HG02840 (cell line): ENCODE results near the gene CANX.
"Not testable (repeated sequence)": the region's sequence is repeated elsewhere in the genome, so short reads cannot be mapped to it uniquely, and the experiment has no call there.

Experiments used
- ATAC-seq: cut with Tn5 transposase; IDR thresholded peaks from one replicate; pipeline ENCODE4 v1.9.1; 2021; ENCODE audit warnings: mild to moderate bottlenecking, moderate library complexity, moderate number of reproducible peaks; ENCODE audit not compliant: unreplicated experiment, low FRiP score

CANX gene

DNA sequence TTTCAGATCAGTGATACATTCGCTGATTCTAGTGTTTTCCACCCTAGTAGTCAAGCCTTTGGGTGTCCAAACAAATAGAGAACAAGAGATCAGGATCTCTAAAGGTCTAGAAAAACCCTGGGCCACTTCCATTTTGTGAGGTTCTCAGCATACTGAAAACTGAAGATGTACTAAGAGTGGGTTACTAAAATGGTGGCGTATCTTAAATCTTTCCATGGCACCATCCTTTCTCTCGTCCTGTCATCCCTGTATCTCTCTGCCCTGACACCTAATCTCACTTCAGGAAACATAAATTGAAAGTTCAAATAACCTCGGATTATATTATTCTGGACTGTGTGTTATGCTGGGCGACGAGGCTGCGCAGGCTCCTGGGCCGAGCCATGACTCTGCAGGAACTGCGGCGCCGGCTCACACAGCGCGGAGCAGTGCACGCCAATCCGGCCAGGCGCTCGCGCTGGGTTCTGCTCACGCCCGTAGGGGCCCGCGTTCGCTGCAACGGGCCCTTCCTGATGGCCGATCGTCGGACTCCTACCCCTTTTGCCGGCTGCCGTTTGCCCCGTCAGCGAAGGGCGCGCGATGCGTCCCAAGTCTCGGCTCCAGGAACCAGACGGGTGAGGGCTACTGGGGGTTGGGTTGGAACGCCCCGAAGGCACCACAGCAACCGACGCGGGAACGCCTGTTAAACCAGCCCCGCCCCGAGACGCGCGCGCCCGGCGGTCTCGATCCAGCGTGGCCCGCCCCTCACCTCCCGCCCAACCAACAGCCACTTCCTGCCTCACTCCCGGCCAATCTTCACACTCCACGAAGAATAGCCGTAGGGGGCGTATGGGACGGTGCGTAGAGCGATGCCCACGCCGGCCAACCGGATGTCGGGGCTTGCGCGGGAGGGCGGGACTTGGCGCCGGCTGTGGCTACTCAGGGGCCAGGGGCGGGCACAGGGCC, 503 bp upstream of the CANX start:
- ATAC-seq = peak; percentile 85

DNA sequence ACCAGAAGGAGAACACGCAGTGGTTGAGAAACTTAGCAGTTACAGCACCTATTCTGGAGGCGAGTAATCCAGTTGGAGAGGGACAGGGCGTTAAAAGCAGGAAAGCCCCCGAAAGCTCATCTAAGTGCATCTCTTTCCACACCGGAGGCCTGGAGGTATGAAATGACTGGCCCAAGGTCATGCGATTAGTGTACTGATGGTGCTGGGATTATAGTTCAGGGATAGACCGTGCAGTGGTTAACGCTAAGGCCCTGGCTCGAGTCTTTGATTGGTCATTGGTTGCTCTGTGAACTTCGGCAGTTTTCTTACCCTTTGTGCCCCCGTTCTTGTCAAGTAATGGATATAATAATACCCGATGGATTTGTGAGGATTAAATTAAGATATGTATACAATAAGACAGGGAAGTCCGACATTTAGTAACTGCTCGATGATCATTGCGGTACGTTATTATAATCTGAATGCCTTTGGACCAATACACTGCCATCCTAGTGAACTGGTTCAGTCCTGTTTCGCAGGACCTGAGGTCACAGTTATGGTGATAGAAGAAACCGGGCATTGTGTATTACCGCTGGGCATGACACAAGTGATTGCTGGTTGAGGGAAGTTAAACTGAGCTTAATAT, 960 bp downstream of the CANX start:
- ATAC-seq = peak; percentile 6

DNA sequence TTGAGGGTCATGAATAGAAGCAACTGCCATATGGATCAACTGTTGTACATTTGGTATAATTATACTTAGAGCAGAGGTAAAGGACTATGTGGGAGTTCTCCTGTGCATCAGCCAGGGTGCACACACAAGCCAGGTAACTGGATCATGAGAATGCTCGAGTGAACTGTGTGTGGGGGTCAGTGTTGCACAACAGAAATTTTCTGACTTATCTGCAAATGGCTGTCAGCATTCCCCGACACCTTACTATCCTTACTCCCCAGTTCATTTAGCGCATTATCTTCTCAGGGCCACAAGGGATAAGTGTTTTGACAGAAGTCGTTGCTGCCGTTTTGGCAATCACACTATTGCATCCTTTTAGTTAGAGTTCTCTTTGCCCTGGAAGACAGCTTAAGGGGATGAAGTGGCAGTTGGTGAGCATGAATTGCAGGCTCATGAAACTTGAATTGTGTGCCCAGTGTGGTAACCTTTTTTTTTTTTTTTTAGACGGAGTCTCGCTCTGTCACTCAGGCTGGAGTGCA, 1.7 kb downstream of the CANX start:
- ATAC-seq = no peak

DNA sequence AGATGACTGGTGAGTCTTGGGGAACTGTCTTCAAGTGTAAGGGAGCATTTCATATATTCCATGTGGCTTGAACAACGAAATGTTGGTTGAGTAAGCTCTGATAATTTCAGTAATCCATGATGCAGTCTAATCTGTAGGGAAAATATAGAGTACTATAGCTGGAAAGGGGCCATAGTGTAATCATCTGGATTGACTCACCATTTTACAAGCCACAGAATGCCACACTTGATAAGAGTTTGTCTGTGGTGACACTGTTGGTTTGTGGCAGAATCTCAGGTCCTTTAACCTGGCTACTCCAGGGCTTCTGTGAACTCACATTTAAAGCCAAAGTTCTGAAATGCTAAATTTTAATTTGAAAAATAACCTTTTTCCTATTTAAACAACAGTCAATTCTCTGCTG, 17.5 kb downstream of the CANX start:
- no peak for ATAC-seq

DNA sequence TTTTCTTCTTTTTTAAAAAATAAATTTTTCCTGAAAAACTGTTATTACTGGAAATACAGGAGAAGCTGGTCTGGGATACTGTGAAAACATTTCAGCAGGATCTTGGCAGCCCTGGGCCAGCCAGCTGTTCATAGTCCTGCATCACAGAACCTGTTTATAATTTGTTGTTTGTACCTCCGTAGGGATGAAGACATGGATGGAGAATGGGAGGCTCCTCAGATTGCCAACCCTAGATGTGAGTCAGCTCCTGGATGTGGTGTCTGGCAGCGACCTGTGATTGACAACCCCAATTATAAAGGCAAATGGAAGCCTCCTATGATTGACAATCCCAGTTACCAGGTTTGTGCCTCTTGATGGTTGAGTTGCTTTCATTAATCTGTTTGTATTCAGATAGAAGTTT, 21.5 kb downstream of the CANX start:
- no peak for ATAC-seq

DNA sequence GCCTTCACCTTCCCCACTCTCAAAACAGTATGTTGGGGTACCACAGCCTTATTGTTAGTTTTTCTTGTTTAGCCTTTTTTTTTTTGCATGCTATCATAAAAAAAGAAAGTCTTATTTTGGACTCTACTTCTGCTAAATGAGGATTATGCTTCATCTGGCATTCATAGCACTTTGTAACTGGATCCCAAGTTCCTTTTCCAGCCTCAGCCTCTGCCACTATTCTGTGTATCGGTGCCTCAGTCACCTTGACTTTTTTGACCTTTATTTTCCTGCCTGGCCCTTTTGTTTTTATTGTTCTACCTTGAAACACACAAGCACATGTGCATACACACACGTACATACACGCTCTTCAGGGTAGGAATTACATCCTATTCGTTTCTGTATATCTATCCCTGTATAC, 25.4 kb downstream of the CANX start:
- ATAC-seq = no peak

DNA sequence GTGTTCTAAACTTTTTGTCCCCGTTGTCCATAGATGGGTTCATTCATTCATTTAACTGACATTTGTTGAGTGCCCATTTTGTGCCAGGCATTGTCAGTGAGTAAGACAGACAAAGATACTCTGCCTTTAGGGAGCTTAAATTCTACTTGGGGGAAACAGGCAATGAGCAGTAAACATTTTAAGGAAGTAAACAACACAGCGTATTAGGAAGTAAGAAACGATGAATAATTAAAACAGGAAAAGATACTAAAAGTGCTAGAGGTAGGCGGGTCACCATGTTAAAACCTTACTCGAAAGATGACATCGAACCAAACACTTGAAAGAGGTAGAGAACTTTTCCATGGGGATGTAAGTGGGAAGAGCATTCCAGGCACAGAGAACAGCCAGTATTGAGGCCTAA, 28.3 kb downstream of the CANX start:
- ATAC-seq = no peak

DNA sequence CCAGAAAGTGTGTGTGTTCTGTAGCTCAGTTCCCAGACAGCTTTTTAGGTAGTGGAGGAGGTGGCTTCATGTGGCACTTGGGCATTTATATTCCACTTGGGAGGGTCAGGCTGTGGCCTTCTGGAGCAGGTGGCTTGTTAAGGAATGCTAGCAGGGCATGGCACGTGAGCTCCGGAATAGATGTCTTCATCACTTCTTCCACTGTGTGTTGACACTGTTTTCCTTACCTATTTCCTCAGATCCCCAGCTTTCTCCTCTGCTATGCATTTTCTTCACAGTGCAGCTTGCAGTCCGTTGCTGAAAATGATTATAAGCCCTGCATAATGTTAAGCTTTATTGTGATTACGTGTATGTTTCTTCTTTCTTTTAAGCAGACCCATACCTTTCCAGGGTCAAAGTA, 30.5 kb downstream of the CANX start:
- ATAC-seq = no peak

DNA sequence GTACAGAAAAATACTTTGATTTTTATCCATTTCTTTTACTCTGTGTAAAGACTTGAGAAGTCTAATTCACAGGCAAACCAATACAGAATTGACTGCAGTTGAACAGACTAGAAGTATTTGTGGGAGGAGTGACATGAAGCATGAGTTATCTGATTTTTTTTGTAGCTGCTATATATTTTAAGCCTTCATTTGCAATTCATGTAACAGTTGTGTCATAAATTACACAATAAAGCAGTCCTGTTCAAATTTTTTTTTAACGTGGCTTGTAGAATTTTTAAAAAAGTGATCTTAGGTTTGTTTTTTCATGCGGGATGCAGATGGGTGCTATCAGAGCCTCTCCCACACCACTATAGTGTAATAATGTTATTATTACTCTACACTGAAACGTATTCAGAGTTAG, 31.0 kb downstream of the CANX start:
- no peak for ATAC-seq

DNA sequence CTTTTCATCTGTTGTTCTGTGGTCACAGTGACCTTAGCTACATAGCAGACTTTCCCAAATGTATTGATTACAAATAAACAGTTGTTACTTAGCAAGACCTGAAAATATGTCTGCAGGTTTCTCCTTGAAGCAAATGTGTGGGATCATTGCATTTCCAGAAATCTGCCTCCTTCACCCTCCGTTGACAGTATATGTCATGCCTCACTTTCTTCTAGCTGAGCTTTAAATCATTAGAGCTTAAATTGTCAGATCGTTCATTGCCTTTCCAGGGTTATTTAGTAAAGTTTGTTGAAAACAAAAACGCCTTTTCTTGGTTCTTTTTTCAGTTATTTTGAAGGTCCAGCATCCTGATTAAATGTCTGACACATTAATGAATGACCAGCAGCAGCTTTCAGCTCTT, 31.6 kb downstream of the CANX start:
- ATAC-seq = no peak

DNA sequence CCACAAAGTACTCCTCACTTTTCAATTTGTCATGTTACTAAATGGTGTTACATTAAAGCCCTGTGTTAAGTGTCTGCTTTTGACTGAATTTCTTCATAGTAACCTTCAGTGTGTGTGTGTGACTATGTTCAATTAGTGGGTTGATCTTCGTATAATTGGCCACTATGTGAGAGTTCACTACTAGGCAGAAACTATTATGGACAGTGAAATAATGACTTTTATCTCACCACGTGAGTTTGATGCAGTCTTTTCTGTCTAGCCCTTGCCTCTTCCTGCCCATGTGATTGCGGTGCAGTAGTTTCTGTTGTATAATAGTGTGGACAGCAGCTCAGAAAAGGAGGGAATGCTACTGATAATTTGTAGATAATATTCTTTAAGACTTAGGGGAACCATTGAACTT, 32.1 kb downstream of the CANX start:
- ATAC-seq = no peak

DNA sequence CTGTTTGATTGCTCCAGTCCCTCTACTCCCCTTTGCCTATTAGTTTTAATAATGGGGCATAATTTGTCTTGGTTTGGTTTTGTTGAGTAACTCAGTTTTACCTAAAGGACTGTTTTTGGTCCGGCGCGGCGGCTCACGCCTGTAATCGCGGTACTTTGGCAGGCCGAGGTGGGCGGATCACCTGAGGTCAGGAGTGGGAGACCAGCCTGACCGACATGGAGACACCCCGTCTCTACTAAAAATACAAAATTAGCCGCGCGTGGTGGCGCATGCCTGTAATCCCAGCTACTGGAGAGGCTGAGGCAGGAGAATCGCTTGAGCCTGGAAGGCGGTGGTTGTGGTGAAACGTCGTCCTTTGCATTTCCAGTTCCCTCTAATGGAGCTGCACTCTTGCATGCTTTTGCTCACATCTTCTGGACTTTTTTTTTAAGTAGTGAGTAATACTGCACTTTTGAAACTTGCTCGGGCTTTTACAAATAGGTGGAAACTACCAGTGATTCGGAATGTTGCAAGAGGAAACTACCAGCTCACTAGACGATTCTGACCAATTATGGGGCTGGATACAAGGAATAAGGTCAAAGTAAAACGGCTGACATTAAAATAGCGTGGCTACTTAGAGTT, 33.1 kb downstream of the CANX start:
- ATAC-seq = peak; percentile 16

DNA sequence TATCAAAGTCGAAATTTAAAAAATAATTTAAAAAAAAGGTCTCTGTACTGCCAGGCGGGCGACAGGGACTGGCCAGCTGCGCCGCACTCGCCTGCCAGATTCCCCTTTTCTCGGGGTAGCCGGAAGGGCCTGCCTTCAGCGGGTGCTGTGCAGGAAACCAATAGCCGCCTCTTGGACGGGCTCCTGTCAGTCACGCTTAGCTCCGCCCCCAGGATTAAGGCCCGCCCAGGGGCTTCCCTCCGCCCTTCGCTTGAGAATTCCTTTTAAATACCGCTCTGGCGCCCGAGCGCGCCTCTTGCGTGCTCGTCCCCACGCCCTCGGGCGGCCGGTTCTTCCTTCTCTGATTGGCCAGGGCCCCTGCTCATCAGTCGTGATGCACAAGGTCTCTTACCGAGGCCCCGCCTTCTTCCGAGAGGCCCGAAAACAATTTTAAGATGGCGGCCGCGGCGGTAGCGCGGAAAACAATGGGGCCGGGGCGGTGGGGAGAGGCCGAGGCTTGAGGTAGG, 33.7 kb downstream of the CANX start, which contains the start of gene MAML1:
Gene MAML1, plus strand, starts transcription at position 411 of the 506 bp plus-strand sequence. CDS start 291 bp downstream, outside the sequence.
- ATAC-seq = peak; percentile 95

DNA sequence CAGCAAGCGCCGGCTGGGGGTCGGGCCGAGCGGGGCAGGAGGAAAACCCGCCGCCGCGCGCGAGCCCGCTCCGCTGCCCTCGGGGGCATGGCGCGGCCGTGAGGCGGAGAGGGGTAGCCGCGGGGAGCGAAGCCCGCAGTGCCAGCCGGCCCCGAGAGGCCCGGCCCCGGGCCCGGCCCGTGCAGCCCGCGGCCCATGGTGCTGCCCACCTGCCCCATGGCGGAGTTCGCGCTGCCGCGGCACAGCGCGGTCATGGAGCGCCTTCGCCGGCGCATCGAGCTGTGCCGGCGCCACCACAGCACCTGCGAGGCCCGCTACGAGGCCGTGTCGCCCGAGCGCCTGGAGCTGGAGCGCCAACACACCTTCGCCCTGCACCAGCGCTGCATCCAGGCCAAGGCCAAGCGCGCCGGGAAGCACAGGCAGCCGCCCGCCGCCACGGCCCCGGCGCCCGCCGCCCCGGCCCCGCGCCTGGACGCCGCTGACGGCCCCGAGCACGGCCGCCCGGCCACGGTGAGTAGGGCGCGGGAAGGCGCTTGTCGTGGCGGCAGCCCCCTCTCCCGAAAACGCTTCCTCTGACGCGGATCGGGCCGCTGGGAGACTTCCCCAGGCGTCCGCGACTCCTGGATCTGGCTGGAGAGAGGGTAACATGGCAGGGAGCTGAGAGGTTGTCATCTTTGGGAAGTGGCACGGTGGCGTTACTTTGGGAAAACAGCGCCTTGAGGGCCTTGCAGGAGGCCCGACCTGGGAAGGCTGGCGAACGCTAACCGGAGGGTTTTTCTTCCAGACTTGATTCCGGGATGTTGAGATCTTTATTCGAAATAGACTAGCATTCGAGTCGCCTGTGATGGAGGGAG, 34.4 kb downstream of the CANX start:
- ATAC-seq = peak; percentile 23

DNA sequence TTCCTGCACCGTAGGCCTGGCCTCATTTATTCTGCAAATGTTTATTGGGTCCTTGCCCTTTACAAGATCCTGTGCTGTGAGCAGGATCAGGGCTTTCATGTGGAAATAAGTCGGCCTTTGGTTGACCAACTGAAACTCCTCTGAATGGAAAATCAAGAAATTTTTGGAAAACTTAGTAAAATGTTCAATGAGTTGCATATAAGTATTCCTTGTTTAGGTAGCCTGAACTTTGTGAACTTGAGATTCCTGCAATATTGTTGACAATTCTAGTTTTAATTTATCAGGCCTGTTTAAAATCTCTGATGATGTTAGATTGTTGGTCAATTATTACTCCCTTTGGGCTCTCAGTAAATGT, 35.0 kb downstream of the CANX start:
- no peak for ATAC-seq

DNA sequence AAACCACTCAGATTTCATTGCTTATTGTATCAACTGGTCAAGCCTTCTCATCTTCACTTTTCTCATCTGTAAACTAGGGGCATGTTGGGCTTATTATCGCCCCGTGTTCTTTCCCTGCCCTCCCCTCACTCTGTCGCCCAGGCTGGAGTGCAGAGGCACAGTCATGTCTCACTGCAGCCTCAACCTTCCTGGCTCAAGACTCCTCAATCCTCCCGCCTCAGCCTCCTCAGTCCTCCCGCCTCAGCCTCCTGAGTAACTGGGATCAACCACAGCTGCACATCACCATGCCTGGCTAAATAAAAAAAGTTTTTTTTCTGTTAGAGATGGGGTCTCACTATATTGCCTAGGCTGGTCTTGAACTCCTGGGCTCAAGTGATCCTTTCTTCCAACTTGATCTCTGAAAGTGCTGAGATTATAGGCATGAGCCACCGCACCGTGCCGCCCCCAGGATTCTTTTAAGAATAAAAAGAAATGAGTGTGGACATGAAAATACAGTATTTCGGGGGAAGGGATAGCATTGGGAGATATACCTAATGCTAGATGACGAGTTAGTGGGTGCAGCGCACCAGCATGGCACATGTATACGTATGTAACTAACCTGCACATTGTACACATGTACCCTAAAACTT, 35.9 kb downstream of the CANX start:
- no peak for ATAC-seq

DNA sequence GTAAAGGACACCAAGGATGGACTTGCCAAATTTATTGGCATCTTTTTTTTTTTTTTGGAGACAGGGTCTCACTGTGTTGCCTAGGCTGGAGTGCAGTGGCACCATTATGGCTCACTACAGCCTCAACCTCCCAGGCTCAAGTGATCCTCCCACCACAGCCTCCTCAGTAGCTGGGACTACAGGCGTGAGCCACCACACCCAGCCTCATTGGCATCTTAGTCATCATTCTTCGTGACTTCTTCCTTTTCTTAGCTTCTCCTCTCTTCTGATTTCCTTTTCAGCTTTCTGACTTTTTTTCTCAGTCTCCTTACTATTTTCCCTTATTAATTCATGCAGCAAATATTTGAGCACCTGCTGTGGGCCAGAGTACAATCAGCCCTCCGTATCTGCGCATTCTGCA, 40.0 kb downstream of the CANX start:
- ATAC-seq = no peak

DNA sequence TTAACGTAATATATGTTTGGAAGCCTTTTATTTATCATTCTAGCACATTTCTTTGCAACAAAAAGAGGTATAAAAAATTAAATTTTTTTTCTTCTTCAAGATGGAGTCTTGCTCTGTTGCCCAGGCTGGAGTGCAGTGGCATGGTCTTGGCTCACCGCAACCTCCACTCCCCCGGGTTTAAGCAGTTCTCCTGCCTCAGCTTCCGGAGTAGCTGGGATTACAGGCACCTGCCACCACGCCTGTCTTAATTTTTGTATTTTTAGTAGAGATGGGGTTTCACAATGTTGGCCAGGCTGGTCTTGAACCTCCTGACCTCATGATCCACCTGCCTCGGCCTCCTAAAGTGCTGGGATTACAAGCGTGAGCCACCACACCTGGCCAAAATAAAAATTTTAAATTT, 45.3 kb downstream of the CANX start:
- not testable (repeated sequence) for ATAC-seq

DNA sequence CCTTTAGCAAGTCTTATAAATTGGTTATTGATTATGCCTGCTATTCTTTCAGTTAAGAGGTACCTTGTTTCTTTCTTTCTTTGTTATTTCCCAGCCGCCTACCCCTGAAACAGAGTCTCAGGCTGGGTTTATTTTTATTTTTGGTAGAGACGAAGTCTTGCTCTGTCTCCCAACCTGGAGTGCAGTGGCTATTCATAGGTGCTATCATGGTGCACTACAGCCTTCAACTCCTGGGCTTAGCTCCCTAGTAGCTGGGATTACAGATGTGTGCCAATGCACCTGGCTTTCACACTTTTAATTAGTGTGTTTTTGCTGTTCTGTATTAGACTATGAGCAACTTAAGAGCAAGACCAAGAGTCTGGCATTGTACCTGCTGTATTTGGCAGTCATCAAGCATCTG, 48.1 kb downstream of the CANX start:
- ATAC-seq = no peak

DNA sequence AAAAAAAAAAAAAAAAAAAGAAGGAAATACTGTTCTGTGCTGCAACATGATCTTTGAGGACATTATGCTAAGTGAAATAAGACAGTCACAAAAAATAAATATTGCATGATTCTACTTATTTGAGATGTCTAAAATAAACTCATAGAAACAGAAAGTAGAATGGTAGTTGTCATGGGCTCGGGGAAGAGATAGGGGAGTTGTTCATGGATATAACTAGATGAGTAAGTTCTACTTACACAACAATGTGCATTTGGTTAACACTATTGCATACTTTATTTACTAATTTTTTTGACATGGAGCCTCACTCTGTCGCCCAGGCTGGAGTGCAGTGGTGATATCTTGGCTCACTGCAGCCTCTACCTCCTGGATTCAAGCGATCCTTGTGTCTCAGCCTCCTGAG, 49.0 kb downstream of the CANX start:
- no peak for ATAC-seq
